T-helper 9 cell (primary cell): ENCODE data around the gene EXT2.

Source experiments
- DNase-seq: peaks from one replicate; pipeline ENCODE4 v3.0.0-alpha.2; 2020

EXT2 gene

DNA sequence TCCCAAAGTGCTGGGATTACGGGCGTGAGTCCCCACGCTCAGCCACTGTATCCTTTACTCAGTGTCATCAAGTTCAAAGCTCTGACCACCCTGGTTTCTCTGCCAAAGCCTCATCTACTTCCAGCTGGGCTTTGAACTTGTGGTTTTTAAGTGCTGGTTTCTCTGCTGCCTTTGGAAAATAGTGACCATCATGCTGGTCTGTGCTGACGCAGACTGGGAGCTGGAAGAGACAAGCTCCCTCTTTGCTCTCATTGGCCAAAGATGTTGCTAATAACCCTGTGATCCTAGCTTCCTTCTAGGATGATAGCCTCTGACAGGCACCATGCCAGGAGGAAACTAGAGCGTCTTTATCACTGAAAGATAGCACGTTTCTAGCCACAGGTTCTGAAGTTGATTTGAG lies 152.0 kb downstream of the EXT2 start:
- DNase-seq = no peak

DNA sequence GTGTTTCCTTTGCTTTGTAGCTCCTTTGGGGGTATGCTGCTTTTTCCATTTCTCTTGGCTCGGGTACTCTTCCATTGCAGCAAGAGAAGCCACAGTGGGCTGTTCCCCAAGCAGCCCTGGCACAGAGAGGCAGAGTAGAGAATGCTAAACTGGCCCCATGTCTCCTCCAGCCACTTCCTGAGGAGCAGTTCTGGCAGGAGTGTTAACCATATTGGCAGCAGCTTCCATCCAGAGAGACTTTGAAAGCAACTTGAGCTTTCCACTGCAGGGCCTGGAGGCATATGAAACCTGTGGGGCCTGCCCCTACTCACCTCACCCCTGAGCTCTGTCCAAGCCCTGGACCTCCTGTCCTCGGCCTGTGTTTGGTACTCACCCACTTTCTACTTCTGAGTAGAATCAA lies 152.6 kb downstream of the EXT2 start:
- no peak for DNase-seq

DNA sequence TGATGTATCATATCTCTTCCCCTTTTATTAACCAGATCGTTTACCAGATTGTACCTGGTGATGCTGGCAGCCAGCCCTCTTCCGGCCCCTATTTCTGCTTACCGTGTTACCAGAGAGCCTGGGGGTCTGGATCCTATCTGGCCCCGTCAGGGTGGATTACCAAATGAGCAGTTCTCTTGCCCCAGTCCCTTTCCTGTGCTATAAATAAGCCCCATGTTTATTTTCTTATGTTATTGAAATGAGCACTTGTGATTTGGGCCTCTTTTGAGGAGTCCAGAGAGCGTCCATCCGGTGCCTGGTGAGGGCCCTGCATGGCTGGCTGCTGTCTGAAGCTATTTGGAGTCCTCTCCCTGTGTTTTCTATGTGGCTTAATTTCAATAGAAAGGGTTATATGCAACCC lies 154.9 kb downstream of the EXT2 start:
- DNase-seq = no peak

DNA sequence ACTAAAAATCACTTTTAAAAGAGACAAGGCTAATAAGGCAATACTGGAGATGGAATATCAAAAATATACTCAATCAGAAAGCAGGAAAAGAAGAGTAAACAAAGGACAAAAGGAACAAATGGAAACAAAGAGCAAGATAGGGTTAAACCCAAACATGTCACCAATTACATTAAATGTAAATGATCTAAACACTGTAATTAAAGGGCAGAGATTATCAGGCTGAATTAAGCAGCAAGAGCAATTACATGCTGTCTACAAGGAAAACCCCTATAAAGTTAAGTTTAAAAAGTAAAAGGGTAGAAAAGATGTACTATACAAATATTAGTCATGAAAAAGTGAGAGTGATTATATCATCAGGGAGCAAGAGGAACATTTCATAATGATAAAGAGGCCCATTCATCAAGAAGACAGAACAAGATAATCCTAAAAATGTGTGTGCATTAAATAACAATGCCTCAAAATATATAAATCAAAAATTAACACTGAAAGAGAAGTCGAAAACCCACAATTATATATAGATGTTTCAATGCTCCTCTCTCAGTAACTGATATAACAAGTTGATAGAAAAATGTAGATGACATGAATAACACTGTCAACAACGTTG lies 157.6 kb downstream of the EXT2 start:
- DNase-seq = no peak

DNA sequence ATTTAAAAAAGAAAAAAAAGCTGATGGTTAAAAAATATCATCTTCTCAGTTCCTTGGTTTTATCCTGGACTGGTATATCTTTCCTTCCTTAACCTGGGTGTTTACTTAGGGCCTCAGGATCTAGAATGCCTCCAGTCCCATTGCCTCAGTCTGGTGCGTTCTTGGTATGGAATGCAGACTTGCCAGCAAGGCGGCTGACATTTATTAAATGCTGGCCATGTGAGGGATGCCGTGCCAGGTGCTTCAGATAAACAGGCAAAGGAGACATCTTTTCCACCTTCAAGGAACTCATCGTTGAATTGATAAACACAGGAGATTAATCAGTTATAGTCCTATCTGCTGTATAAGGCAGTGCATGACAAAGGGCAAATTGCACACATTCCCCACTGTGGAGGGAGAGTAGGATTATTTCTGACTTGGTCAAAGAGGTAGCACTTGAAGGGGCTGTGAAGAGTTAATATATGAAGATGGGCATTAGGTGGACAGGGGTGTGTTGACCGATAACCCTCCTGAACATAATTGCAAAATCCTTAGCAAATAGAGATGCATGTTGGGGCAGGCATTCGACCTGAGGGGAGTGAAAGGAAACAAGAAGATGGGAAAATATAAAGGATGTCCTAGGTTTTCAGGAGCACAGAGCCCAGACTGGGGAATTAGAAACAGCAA lies 160.1 kb downstream of the EXT2 start:
- DNase-seq = no peak

DNA sequence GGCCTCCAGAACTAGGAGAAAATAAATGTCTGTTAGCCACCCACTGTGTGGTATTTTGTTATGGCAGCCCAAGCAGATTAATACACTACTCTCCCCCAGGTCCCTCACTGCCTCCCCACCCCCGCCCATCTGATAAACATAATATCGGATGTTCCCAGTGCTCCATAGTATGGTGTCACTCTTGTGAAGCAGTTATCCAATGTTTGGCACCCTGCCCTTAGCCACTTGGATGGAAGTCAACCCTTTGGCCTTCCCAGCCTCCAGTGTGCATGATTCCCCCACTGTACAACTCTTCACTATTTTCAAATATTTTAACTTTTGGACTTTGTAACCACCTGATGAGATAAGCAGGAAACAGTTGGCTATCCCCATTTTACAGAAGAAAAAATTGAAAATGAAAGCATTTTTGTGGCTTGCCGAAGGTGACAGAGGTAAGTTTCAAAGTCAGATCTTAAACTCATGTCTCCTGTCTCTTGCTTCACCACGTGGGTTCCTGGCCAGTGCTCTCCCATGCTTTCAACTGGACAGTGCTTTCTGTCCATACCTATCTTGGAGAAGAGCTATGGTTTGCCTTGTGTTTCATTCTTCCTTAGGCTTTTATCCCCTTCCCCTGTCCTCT lies 161.3 kb downstream of the EXT2 start:
- no peak for DNase-seq

DNA sequence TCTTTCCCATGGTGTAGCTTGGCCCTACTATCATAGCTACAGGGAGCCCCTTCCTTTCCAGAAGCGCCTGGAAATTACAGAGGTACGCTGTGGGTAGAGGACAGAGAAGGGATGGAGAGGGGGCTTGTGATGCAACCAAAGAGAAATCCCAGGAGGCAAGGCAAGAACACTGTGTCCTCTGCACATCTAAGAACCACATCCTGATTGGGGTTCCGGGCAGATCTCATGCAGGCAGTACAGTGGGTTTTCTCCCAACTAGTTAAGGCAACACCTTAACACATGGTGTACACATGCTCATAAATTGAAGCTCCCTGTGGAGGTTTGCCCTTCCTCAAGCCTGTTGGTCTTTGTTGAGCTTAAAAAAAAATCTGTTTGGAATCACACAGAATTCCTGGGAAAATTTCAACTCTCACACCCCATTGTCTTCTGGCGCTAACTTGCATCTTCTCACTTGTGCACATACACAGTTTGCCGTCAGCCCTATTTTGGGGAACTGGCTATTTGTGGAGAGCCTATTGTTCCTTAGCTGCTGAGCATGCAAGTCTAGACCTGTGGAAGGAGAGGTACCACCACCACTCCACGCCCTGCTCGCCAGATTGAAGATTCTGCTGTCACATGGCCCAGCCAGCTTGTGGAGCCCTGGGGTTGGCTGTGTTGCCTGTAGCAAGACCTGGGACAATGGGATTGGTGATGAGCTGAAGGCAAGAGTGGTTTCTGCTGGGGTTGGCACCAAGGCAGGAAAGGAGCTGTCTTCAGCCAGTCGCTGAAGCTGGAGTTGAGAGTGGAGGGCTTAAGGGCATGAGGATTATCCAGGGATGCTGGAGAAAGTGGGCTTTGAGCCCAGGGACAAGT lies 162.1 kb downstream of the EXT2 start:
- no peak for DNase-seq

DNA sequence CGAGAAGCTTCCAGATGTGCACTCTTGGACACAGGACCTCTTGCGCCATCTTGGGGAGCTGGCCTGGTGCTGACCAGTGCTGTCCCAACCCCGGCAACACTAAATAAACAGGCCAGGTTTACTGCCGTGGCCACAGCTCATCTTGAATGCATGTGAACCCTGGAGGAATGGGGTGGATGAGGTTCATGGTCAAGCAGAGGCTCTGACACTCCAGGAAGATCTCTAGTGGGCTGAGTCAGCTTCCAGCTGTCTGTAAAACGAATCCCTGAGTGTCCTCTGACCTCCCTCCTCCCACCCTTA lies 162.7 kb downstream of the EXT2 start:
- DNase-seq = no peak

DNA sequence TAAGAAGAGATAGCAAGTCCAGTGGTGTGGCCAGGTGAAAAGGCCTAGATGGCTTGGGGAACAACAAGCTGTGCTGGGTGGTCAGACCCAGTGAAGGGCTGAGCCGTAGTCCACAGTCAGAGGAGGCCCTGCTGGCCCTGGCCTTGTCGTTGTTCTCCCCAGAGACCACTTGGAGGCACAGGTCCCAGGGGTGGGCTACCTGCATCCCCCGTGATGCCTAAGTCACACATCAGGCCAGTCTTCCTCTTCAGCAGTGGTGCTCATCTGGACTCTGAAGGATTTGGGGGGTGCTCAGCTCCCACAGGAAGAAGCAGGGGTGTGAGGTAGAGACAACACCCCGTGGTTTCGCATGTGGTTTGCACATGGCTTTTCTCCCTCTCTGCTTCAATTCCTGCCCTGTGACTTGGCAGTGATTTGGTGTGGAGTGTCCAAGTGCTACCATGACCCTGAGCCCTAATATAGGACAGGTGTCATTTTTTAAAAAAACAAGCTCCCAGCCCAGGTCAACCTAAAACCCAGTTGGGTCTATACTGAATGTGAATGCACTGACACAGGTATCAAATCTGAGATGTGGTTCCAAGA lies 163.5 kb downstream of the EXT2 start:
- no peak for DNase-seq

DNA sequence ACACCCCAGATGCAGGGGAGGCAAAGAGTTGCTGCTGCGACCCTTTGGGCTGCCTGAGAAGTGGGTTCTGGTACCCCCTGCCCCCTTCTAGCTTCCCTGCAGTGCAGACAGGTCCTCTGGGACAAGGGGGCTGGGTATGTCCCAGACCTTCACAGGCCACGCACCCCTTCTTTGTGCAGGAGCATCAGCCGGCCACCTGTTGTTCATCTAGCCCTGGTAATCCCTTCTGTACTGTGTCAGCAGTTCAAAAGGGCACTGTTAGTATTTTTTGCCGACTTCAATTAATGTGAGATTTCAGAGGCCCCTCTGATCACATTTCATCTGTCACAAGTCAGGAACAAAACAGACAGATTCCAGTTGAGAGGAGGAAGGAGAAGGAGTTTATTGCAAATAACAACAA lies 164.6 kb downstream of the EXT2 start:
- no peak for DNase-seq

DNA sequence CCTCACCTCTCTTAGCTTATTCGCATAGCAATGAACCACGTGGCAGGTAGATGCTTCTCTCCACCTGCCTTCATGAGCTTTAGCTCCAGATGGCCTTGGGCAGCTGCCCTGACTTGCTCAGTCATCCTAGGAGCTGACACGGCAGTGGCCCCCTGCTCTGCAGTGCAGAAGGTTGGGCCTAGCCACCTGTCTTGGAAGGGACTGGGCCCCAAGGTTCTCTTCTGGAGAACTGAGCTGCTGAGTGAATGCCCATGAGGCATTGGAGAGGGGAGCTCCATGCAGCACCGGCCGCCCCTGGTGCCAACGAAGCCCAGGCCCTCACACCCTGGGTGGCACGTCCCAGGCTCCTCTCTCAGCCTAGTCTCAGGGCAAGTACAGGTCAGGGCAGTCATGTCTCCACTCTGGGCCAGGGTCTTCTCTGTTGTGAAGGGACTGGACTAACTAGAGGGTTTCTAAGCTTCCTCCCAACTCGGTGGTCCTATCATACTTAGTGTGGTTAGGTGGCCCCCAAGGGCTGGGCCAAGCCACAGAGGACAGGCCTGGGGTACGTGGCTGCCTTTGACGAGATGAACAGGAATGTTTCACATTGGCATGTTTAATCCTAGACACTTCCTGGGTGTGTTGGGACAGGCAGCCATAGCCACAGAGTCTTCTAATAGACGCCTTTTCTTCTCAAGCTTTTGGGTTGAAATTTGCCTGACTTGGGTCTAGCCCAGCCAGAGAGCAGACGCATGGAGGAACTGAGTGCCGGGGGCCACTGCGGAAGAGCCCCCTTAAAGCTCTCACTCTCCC lies 166.5 kb downstream of the EXT2 start:
- DNase-seq = no peak

DNA sequence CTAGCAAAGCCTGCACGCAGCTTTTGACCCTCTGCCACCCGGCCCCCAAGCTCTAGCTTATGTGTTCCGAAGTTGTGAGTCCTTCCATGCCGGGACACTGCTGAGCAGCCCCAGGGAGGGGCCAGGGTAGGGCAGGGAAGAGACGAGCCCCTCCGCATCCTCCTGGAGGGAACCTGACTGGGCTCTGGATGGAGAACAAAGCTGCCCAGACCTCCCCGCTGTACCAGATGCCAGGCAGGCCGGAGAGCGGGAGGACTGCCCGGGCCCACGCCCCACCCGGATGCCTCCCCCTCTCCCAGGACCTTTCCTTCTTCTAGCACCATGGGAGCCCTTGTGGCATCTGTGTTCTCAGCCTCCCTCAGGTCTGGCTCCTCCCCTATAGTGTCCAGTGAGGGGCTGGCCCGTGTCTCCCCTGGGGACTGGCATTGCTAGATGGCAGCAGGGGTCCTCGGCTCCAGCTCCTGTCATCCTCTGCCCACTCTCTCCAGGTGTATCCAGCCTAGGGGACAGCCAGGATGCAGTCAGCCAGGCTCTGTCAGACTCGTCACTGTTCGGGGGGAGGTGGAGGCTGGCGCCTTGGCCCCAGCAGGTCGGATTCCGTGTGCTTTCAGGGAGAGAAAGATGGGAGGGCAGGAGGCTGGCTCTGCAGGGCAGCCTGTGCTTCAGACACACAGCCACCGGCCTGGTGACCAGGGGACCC lies 168.4 kb downstream of the EXT2 start:
- DNase-seq = no peak

DNA sequence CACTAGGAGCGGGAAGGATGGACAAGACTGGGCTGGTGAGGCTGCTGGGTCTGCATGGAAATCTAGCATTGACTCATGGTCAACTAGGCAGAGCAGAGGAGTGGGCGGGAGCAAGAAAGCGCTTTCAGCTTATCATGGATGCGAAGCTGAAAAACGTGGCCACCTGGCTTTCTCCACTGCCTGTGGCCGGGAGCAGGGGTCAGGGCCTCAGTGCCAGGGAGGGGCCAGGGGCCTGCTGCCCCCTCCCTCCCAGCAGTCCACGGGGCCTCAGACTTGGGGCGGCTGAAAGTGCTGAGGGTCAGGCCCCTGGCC lies 168.9 kb downstream of the EXT2 start:
- DNase-seq = no peak

DNA sequence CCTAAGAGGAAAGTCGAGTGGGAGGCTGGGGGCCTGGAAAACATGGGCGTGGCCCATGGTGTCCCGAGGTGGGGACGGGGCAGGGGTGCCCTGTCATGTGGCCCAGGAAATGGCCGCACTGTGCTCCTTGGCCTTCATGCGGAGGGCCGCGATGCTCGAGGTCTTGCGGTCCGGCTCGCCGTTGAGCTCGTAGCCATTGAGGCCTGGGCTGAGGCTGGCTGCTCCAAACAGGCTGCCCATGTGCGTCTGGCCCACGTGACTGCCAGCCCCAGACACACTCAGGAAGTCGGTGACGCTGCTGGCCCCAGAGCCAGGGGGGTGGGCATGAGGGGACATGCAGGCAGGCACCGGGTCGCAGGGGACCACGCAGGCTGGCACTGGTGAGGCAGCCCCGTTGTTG lies 169.3 kb downstream of the EXT2 start:
- DNase-seq = no peak

DNA sequence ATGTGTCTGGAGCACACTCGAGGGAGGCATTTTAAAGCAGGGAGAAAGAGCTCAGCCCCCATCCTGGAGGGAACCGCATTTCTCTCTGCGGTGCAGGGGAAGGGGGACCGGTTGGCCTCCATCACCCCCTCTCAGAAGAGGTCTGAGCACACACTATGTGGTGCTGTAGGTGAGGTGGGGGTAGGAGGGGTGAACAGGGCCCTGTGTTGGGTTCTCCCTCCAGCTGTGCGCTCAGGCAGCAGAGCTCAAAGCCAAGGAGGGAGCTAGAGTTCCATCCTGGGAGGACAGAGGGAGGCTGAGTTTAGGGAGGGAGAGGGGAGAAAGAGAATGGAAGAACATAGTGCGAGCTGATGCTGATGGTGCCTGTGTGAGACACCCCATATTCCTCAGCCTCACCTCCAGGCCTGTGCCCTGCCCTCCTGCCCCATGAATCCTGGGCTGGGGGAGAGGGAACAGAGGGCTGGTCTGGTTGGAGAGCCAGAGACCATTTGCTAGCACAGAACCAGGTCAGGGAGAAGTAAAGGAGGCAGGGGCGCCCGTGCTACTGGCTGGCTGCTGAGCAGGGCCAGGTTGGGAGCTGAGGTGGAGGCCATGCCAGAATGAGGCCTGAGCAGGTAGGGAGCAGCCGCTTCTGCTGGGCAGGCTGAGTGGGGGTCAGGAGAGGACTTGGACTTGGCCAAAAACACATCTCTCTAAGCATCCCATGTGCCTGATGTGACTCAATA lies 170.7 kb downstream of the EXT2 start:
- DNase-seq = no peak

DNA sequence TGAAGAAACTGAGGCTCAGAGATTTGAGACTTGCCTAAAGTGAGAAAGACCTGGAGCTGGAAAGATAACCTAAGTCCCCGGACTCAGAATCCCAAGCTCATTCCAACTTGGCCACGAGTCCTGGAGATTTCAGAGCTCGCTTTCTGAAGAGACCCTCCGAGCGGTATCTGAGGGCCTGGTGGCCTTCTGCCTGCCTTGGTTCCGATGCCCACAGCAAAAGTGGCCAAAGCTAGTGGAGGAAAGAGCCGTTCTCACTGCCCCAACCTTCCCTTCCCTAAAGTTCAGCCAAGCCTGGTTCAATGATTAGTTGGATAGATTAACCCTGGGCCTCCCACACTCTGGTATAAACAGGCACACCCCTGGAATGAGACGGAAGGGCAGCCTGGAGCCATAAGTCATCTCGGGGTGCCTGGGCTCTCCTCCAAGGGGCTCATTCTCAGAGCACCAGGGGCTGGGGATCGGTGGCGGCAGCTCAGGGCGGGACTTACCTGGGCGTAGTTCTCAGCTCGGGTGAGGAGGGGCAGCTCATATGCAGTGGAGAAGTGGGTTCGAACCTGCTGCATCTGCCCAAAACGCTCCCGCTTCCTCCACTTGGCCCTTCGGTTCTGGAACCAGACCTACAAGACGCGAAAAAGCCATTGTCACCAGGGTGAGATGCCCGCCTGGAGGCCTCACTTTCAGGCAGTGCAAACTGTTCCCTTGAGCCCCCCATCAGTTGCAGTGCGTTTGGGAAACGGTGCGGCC lies 171.7 kb downstream of the EXT2 start:
- no peak for DNase-seq

DNA sequence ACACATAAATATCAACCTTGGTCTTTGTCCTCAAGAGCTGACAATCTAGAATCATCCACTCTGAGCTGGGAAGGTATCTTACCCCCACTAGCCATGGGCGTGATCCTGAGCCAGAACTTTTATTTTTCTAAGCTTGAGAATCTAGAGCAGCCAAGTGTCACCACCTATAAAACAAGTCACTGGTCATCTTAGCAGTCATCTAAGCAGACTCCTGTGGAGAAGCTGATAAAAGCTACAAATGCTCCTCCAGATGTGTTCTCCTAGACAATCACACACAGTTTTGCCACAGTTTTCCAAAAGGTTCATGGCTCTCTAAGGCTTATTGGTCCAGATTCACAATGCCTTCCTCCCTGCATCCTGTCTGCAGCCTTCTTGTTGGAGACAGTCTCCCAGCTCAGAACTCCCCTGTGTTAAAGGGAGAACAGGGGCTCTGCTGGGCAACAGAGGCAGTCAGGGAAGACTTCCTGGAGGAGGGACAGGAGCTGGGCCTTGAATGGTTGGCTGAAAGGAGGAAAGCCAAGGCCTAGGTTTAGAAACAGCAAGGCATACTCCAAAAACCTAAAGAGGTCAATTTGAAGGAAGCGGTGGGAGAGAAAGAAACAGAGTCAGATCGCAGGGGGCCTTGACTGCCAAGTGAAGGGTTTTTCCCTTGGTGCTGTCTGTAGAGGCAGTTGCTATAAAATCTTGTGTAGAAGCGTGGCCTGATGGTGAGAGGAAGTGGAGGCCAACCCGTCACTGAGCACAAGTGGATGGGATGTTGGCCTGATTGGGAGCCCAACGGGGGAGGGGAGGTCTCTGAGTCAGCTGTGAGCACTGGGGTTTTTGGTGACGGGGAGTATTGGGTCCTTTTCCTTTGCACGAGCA lies 172.5 kb downstream of the EXT2 start:
- no peak for DNase-seq

DNA sequence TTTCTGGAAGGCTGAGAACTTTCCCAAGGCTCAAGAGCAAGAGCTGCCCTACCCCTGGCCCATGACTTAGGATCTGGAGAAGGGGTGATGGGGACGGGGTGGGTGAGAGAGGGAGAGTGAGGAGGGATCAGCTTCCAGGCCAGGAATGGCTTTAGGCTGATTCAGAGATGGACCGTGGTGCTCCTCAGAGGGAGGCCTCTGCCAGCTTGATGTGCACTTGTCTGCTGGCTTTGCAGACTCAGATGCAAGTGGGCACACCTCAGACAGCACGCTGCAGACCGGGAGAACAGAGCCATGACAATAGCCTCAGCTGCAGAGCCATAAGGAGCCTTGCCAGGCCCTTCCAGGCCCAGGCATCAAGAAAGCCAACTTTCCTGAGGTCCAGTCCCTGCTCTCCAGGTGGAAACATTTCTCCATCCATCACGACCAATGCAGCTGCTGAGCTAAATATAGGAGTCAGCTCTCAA lies 173.2 kb downstream of the EXT2 start:
- no peak for DNase-seq
